IMR-90 (cell line): Measurements from ENCODE around the gene GAS2L2. TPM values are rescaled to one million over a fixed set of nuclear protein-coding genes. Genes with fewer than 3 reads are reported as not detected.

ENCODE experiments used
- ATAC-seq: fragments of 200-7000 bp; cut with Tn5 transposase; 2 replicates; pipeline ENCODE4 v1.9.1; 2020; ENCODE audit warnings: low read depth, mild to moderate bottlenecking, moderate library complexity
- BruUV-seq: library from RNA; stranded (reverse); fragments of 400-500 nt; replicated peaks from 2 replicates; lab custom pipeline; 2021; lab: Mats Ljungman, UMichigan
- CTCF ChIA-PET: fragments of 300-600 bp; formaldehyde crosslinking; extraction: SDS; loops from one replicate; lab custom pipeline; 2021; ENCODE audit warnings: antibody characterized with exemption; lab: Yijun Ruan, JAX
- POLR2A ChIA-PET: fragments of 300-600 bp; sonication (Branson Sonifier 250); formaldehyde crosslinking; loops from one replicate; lab custom pipeline; 2022; ENCODE audit warnings: antibody characterized with exemption; ENCODE audit not compliant: unreplicated experiment; lab: Charles Lee
- DNase-seq: peaks from one replicate; pipeline ENCODE4 v3.0.0; 2013
- H2AFZ ChIP-seq: replicated peaks from 2 replicates; pipeline ENCODE3; 2013; ENCODE audit warnings: low read length, mild to moderate bottlenecking; ENCODE audit not compliant: poor library complexity
- H2AK5ac ChIP-seq: 2 replicates; pipeline ENCODE4 v1.6.1; 2013; ENCODE audit warnings: low read depth, low read length, inconsistent platforms
- H2AK9ac ChIP-seq: replicated peaks from 2 replicates; pipeline ENCODE3; 2013; ENCODE audit warnings: mild to moderate bottlenecking, low read depth, low read length, moderate library complexity; ENCODE audit not compliant: poor library complexity
- H2BK120ac ChIP-seq: 2 replicates; pipeline ENCODE4 v1.6.1; 2013; ENCODE audit warnings: low read depth, low read length, inconsistent platforms
- H2BK15ac ChIP-seq: 3 replicates; pipeline ENCODE4 v1.6.1; 2013; ENCODE audit warnings: low read depth, low read length, inconsistent platforms
- H2BK20ac ChIP-seq: 2 replicates; pipeline ENCODE4 v1.6.1; 2013; ENCODE audit warnings: low read depth, mild to moderate bottlenecking, inconsistent platforms, low read length, moderate library complexity
- H2BK5ac ChIP-seq: 2 replicates; pipeline ENCODE4 v1.6.1; 2013; ENCODE audit warnings: mild to moderate bottlenecking, low read depth, low read length, inconsistent platforms; ENCODE audit not compliant: poor library complexity, severe bottlenecking
- H3K14ac ChIP-seq: replicated peaks from 2 replicates; pipeline ENCODE4 v1.6.1; 2013; ENCODE audit warnings: low read depth, low read length, inconsistent platforms
- H3K18ac ChIP-seq: 2 replicates; pipeline ENCODE4 v1.6.1; 2013; ENCODE audit warnings: low read depth, low read length, control low read depth
- H3K23ac ChIP-seq: 2 replicates; pipeline ENCODE4 v1.6.1; 2013; ENCODE audit warnings: low read depth, low read length, inconsistent platforms
- H3K27ac ChIP-seq: 2 replicates; pipeline ENCODE4 v1.5.1; 2013; ENCODE audit warnings: mild to moderate bottlenecking, control low read depth, low read length; ENCODE audit not compliant: insufficient read depth
- H3K27me3 ChIP-seq: 2 replicates; pipeline ENCODE4 v1.6.1; 2013; ENCODE audit warnings: low read length; ENCODE audit not compliant: control insufficient read depth, insufficient read depth
- H3K36me3 ChIP-seq: 2 replicates; pipeline ENCODE4 v1.6.1; 2013; ENCODE audit warnings: low read length, mixed read lengths; ENCODE audit not compliant: control insufficient read depth, insufficient read depth
- H3K4ac ChIP-seq: 2 replicates; pipeline ENCODE4 v1.6.1; 2013; ENCODE audit warnings: low read depth, low read length, inconsistent platforms
- H3K4me1 ChIP-seq: 2 replicates; pipeline ENCODE4 v1.6.1; 2013; ENCODE audit warnings: low read length, mixed read lengths; ENCODE audit not compliant: control insufficient read depth, insufficient read depth
- H3K4me2 ChIP-seq: 2 replicates; pipeline ENCODE4 v1.6.1; 2013; ENCODE audit warnings: low read depth, mild to moderate bottlenecking, control low read depth, low read length, moderate library complexity
- H3K4me3 ChIP-seq: 2 replicates; pipeline ENCODE4 v1.5.1; 2013; ENCODE audit warnings: low read depth, mild to moderate bottlenecking, control low read depth, low read length, moderate library complexity; ENCODE audit not compliant: insufficient read depth
- H3K56ac ChIP-seq: 2 replicates; pipeline ENCODE4 v1.6.1; 2013; ENCODE audit warnings: low read length, inconsistent platforms; ENCODE audit not compliant: insufficient read depth; ENCODE audit errors: extremely low read depth
- H3K79me1 ChIP-seq, 2 experiments: 2 replicates each; pipeline ENCODE4 v1.6.1; 2013; ENCODE audit warnings: low read length in 2 of 2, inconsistent platforms in 1 of 2, low read depth in 1 of 2
- H3K9ac ChIP-seq: 2 replicates; pipeline ENCODE4 v1.6.1; 2013; ENCODE audit warnings: low read depth, low read length, control low read depth
- H3K9me1 ChIP-seq: 2 replicates; pipeline ENCODE4 v1.6.1; 2013; ENCODE audit warnings: low read length, inconsistent platforms; ENCODE audit not compliant: insufficient read depth
- H3K9me3 ChIP-seq: 2 replicates; pipeline ENCODE4 v1.6.1; 2013; ENCODE audit warnings: low read length; ENCODE audit not compliant: control insufficient read depth, insufficient read depth
- H4K20me1 ChIP-seq: 2 replicates; pipeline ENCODE4 v1.6.1; 2013; ENCODE audit warnings: low read length, inconsistent platforms; ENCODE audit not compliant: insufficient read depth
- H4K5ac ChIP-seq: 2 replicates; pipeline ENCODE4 v1.6.1; 2013; ENCODE audit warnings: mild to moderate bottlenecking, low read depth, low read length, control low read depth
- H4K8ac ChIP-seq, 2 experiments: 2 replicates each; pipeline ENCODE4 v1.6.1; 2013; ENCODE audit warnings: low read depth in 2 of 2, low read length in 2 of 2, control low read depth in 1 of 2, inconsistent platforms in 1 of 2
- H4K91ac ChIP-seq: 2 replicates; pipeline ENCODE4 v1.6.1; 2013; ENCODE audit warnings: low read depth, low read length, inconsistent platforms; ENCODE audit not compliant: insufficient read depth
- BHLHE40 ChIP-seq: fragments of 150-350 bp; IDR thresholded peaks from 2 replicates; pipeline ENCODE4 v1.6.1; 2016; ENCODE audit warnings: mild to moderate bottlenecking, low read depth, low read length
- MAFK ChIP-seq: IDR thresholded peaks from 2 replicates; pipeline ENCODE4 v1.6.1; 2012; ENCODE audit warnings: low read depth, low read length, improper control_type of control experiment
- RAD21 ChIP-seq: IDR thresholded peaks from 2 replicates; pipeline ENCODE4 v1.6.1; 2012; ENCODE audit warnings: low read length, improper control_type of control experiment
- WGBS, 2 experiments: methylation state at CpG; one replicate each; pipeline versions ENCODE4 v1.1.5 to v1.1.7; 2013; ENCODE audit warnings: missing lambda C conversion rate in 2 of 2; ENCODE audit not compliant: insufficient read length in 1 of 2; ENCODE audit errors: extremely low coverage in 2 of 2; 5-methylcytosine and 5-hydroxymethylcytosine counted together
- dilution Hi-C: fragments of 300-500 bp; cut with HindIII; formaldehyde crosslinking; loops from one replicate; pipeline ENCODE4 v1.14.3; 2018; ENCODE audit warnings: low sequenced_read_pairs; ENCODE audit not compliant: unreplicated experiment
- in situ Hi-C: fragments of 300-500 bp; cut with MboI; formaldehyde crosslinking; loops from 3 replicates; pipeline ENCODE4 v1.14.3; 2019; ENCODE audit warnings: low sequenced_read_pairs, inconsistent platforms, mixed read lengths
- intact Hi-C: fragments of 100-400 bp; cut with micrococcal nuclease; formaldehyde crosslinking; loops from 2 replicates; pipeline ENCODE4 v1.10.0; 2022
- polyA plus RNA-seq, 3 experiments: library from polyadenylated mRNA; depleted of rRNA; stranded (reverse); fragments of >200 nt; gene quantifications; 2 replicates each; pipeline ENCODE4 v1.2.3, GENCODE V29; 2012; ENCODE audit warnings: low replicate concordance in 1 of 3
- total RNA-seq: library from RNA; depleted of rRNA; stranded (reverse); fragments of >200 nt; gene quantifications from 2 replicates; pipeline ENCODE4 v1.2.3, GENCODE V29; 2012

Gene GAS2L2
- total and polyA plus RNA-seq, 2 of the 4 experiments (the other 2 are of a cell fraction) = 0.02 TPM; not detected in 1

- intact Hi-C loops (loop anchor here (2.0 to 10.0 kb wide), 3 partner anchors 311 to 501 kb away; partner anchors contain the start of genes SLFN12 and SLFN5), in situ Hi-C loops (loop anchor here (25.0 kb wide), 1 partner anchor 384 kb away; the partner anchor contains the start of gene SLFN11), dilution Hi-C loops (no loop called here)
- H3K36me3 ChIP-seq = no peaks in the 10 kb centered on the region
- no peak overlapping the region for H3K4ac ChIP-seq
- peaks cover 6% of the 10 kb centered on the region for H4K20me1 ChIP-seq
- no peak overlapping the region for H4K5ac ChIP-seq
- ChIA-PET POLR2A (no interaction called here), CTCF (no interaction called here)
- peaks cover 2% of the 10 kb centered on the region; the same call in 1 of the 2 replicates for H3K9me1 ChIP-seq
- H2AK5ac ChIP-seq = no peak overlapping the region
- H2BK120ac ChIP-seq = no peak overlapping the region
- H3K4me2 ChIP-seq = no peak overlapping the region
- H3K9ac ChIP-seq = no peak overlapping the region
- no peak overlapping the region for H3K23ac ChIP-seq
- WGBS, 2 experiments = 75% methylated on average over 8 of the region's 15 CpGs; no CpG with 5 or more reads in 1 of the 2 experiments
- H3K4me3 ChIP-seq = no peak overlapping the region
- TF ChIP-seq RAD21 (no peak), MAFK (no peak), BHLHE40 (no peak)
- peaks cover 8% of the 10 kb centered on the region; the same call in 1 of the 2 replicates for H3K4me1 ChIP-seq
- no peak overlapping the region for H3K18ac ChIP-seq
- H3K27ac ChIP-seq = no peak overlapping the region
- H2AK9ac ChIP-seq = no peak overlapping the region
- H3K9me3 ChIP-seq = no peaks in the 10 kb centered on the region
- H3K27me3 ChIP-seq = peaks cover 51% of the 10 kb centered on the region
- no TSS peak for BruUV-seq
- no peak overlapping the region for H2BK5ac ChIP-seq
- no peak overlapping the region for H2AFZ ChIP-seq
- ATAC-seq (no peak), DNase-seq (no peak)
- H3K79me1 ChIP-seq = no peaks in the 10 kb centered on the region
- no peak overlapping the region for H3K14ac ChIP-seq
- H2BK15ac ChIP-seq = no peak overlapping the region
- H4K8ac ChIP-seq = no peak overlapping the region
- H2BK20ac ChIP-seq = no peak overlapping the region
- H3K56ac ChIP-seq = no peak overlapping the region
- no peak overlapping the region for H4K91ac ChIP-seq
These were observed 7.2 kb downstream of the GAS2L2 start for GRCh38 chr17:35745749-35746320.
